Glutamatergic neuron (in vitro differentiated cells): Measurements from ENCODE around the gene CYBA. TPM values are rescaled to one million over a fixed set of nuclear protein-coding genes. Genes with fewer than 3 reads are reported as not detected.

ENCODE experiments used
- DNase-seq: peaks from one replicate; pipeline ENCODE4 v3.0.0; 2022
- H3K27ac Mint-ChIP-seq: one replicate; pipeline ENCODE4 v1.8.0; 2020; ENCODE audit warnings: mild to moderate bottlenecking, mixed read lengths, inconsistent platforms; ENCODE audit not compliant: unreplicated experiment
- H3K27me3 Mint-ChIP-seq: one replicate; pipeline ENCODE4 v1.8.0; 2020; ENCODE audit warnings: mild to moderate bottlenecking, moderate library complexity, mixed read lengths, inconsistent platforms; ENCODE audit not compliant: unreplicated experiment
- H3K36me3 Mint-ChIP-seq: one replicate; pipeline ENCODE4 v1.8.0; 2020; ENCODE audit warnings: mild to moderate bottlenecking, mixed read lengths, inconsistent platforms; ENCODE audit not compliant: unreplicated experiment
- H3K4me1 Mint-ChIP-seq: one replicate; pipeline ENCODE4 v1.8.0; 2020; ENCODE audit warnings: mild to moderate bottlenecking, low read depth, mixed read lengths, inconsistent platforms; ENCODE audit not compliant: unreplicated experiment
- H3K4me3 Mint-ChIP-seq: one replicate; pipeline ENCODE4 v1.8.0; 2020; ENCODE audit warnings: mild to moderate bottlenecking, mixed read lengths, inconsistent platforms; ENCODE audit not compliant: unreplicated experiment
- H3K9me3 Mint-ChIP-seq: one replicate; pipeline ENCODE4 v1.8.0; 2020; ENCODE audit warnings: mild to moderate bottlenecking, moderate library complexity, mixed read lengths, inconsistent platforms; ENCODE audit not compliant: unreplicated experiment
- CTCF ChIP-seq: fragments of 200-600 bp; sonication (generic); IDR thresholded peaks from one replicate; pipeline ENCODE4 v1.5.0; 2021; ENCODE audit not compliant: partially characterized antibody, unreplicated experiment
- long read RNA-seq: library from polyadenylated mRNA; unstranded; transcript quantifications from one replicate; pipeline ENCODE4 v2.0.0, GENCODE V29; 2020; ENCODE audit not compliant: unreplicated experiment
- total RNA-seq: library from RNA; stranded (reverse); fragmentation: NEBNext Ultra II Directional; extraction: Animal tissue kit (Norgen Biotek cat#: 25700); gene quantifications from one replicate; pipeline ENCODE4 v1.2.1, GENCODE V29; 2021; ENCODE audit not compliant: unreplicated experiment

Gene CYBA
- 28.7 TPM for total RNA-seq
- long read RNA-seq, transcript CYBA-201 (6 exons, 797 nt): major isoform, 26 of 30 reads
- long read RNA-seq, partial matches to known transcripts: 2 of 30 reads
- long read RNA-seq, other reads (novel, unspliced or antisense): 2 of 30 reads

DNA sequence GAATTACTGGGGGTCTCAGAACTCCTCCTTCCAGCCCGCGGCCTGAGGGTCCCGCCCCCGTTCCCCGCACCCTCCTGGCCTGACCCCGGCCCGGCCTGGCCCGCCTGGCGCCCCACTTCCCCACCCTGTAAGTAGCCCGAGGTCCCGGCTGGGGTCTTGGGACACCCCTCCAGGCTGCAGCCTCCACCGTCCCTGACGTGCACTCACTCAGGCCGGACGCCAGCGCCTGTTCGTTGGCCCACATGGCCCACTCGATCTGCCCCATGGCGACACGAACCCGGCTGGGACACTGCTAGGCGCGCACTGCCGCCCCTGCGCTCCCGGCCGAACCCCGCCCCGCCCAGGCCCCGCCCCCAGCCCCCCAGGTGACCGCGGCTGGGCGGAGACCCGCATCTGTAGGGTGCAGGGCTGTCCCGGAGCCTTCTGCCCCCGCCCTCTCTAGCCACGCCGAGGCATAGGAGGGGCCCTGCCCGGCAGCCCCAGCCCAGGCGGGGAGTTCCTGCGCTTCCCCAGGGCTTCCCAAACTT, at the start of gene CYBA:
CYBA (minus strand) TSS at position 305 of the 527 bp plus-strand sequence; CDS start at position 265, 40 bp downstream.
- peak within 1 kb of the TSS; percentile 80 for H3K4me3 Mint-ChIP-seq
- TF ChIP-seq CTCF: no peak
- DNase-seq: peak; percentile 57
- H3K9me3 Mint-ChIP-seq: peaks cover 4% of the 10 kb centered on the region
- no peaks in the 10 kb centered on the region for H3K36me3 Mint-ChIP-seq
- no peak within 1 kb of the TSS for H3K27ac Mint-ChIP-seq
- H3K4me1 Mint-ChIP-seq: peaks cover 10% of the 10 kb centered on the region
- peaks cover 15% of the 10 kb centered on the region for H3K27me3 Mint-ChIP-seq

GRCh38 chr16:88700322-88700635, 49.4 kb upstream of the CYBA start:
- Mint-ChIP-seq H3K27ac (no peak overlapping the region), H3K4me3 (no peak overlapping the region), H3K27me3 (peaks cover under 1% of the 10 kb centered on the region), H3K36me3 (no peaks in the 10 kb centered on the region), H3K9me3 (peaks cover 2% of the 10 kb centered on the region), H3K4me1 (no peaks in the 10 kb centered on the region)
- TF ChIP-seq CTCF: no peak
- no peak for DNase-seq

GRCh38 chr16:88699180-88699579, 48.3 kb upstream of the CYBA start:
- Mint-ChIP-seq H3K27ac (no peak overlapping the region), H3K27me3 (no peaks in the 10 kb centered on the region), H3K4me1 (no peaks in the 10 kb centered on the region), H3K36me3 (no peaks in the 10 kb centered on the region), H3K9me3 (peaks cover under 1% of the 10 kb centered on the region), H3K4me3 (no peak overlapping the region)
- TF ChIP-seq CTCF: no peak
- no peak for DNase-seq

DNA sequence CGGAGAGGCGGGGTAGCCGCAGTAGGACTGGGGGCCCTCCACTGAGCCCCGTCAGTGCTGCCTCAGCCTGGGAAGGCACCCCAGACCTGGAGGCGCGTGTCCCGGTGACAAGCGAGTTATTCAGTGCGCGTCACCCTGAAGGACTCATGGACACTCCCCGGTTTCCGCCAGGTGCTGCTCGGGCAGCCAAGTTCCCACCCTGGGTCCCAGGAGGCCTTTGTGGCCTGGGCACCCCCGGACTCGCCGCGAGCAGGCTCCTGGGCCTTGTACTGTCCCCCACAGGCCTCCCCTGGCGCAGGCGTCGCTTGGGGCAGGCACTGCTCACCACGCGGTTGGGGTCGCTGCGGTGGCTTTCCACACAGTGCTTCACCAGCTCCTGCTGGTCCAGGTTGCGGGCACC, 47.8 kb upstream of the CYBA start:
- Mint-ChIP-seq H3K4me1 (no peaks in the 10 kb centered on the region), H3K36me3 (no peaks in the 10 kb centered on the region), H3K9me3 (no peaks in the 10 kb centered on the region), H3K27me3 (no peaks in the 10 kb centered on the region), H3K27ac (no peak overlapping the region), H3K4me3 (no peak overlapping the region)
- no peak for TF ChIP-seq CTCF
- DNase-seq: no peak

- Mint-ChIP-seq H3K4me1 (no peaks in the 10 kb centered on the region), H3K9me3 (no peaks in the 10 kb centered on the region), H3K36me3 (no peaks in the 10 kb centered on the region), H3K4me3 (no peak overlapping the region), H3K27me3 (no peaks in the 10 kb centered on the region), H3K27ac (no peak overlapping the region)
- DNase-seq: no peak
- no peak for TF ChIP-seq CTCF
Measured at GRCh38 chr16:88697831-88698615, 47.2 kb upstream of the CYBA start.
